Kidney epithelial cell (primary cell): ENCODE data around the gene NCKAP5. TPM values are rescaled to one million over a fixed set of nuclear protein-coding genes. Genes with fewer than 3 reads are reported as not detected.
"Not testable (repeated sequence)": the region's sequence is repeated elsewhere in the genome, so short reads cannot be mapped to it uniquely, and the experiment has no call there.

Source experiments
- DNase-seq: peaks from one replicate; pipeline ENCODE4 v3.0.0-alpha.2; 2010; ENCODE audit warnings: low read depth
- H3K27me3 ChIP-seq: 2 replicates; pipeline ENCODE4 v1.6.0; 2011; ENCODE audit warnings: low read length; ENCODE audit not compliant: control insufficient read depth, insufficient read depth
- H3K36me3 ChIP-seq: 2 replicates; pipeline ENCODE4 v1.5.1; 2011; ENCODE audit warnings: low read length; ENCODE audit not compliant: control insufficient read depth, insufficient read depth
- H3K4me3 ChIP-seq: 2 replicates; pipeline ENCODE4 v1.5.1; 2011; ENCODE audit warnings: low read depth, mild to moderate bottlenecking, control low read depth, low read length
- total RNA-seq: library from RNA; depleted of rRNA; stranded (reverse); fragments of >200 nt; gene quantifications from 2 replicates; pipeline ENCODE4 v1.2.3, GENCODE V29; 2015
- TF ChIP-seq, protein P1 (sequence below): IDR thresholded peaks from 2 replicates; pipeline ENCODE4 v1.5.1; 2011; ENCODE audit warnings: mild to moderate bottlenecking, moderate library complexity, low read length, control low read depth, inconsistent platforms; ENCODE audit not compliant: insufficient read depth, poor library complexity, severe bottlenecking

The NCKAP5 gene
- total RNA-seq, 1 donor from 2014 or later = 0.33 TPM

DNA sequence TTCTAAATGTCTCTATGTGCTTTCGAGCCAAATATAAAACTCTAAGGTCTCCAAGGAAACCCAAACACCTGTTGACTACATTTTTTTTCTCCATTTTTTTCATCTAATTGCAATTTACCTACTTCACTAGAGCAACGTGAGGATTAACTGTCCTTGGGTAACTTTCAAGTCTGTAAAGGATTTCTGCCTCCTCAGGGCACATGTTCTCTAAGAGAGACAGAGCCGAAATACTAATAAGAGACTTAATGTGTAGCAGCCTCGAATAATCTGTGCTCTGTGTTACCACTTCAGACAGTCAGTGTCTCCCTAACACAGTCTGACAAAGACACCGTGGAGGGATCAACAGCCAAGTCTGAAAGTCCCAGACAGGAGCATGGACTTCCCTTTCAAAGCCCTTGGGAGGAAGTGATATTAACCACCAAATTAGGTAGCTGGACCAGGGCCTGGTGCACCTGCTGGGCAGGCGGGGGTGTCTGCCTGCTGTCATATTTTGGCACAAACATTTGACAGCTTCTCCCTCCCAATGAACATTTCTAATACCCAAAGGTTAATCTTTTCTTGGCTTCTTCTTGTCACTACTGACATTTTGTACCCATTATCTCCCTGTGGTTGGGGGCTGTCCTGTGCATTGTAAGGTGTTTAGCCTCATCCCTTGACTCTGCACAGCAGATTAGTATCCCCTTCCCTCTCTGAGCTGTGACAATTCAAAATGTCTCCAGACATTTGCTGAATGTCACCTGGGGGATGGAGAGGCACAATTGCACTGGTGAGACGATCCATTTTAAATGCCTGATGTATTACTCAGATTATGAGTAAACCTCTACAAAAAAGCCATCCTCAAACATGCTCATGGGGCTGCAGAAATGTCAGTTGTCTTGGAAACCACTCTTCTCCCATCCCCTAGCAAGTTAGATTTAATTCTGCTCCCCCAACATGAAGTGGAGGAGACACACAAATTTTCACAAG lies 852.6 kb downstream of the NCKAP5 start:
- H3K4me3 ChIP-seq = no peak overlapping the region
- TF ChIP-seq, protein P1, sequence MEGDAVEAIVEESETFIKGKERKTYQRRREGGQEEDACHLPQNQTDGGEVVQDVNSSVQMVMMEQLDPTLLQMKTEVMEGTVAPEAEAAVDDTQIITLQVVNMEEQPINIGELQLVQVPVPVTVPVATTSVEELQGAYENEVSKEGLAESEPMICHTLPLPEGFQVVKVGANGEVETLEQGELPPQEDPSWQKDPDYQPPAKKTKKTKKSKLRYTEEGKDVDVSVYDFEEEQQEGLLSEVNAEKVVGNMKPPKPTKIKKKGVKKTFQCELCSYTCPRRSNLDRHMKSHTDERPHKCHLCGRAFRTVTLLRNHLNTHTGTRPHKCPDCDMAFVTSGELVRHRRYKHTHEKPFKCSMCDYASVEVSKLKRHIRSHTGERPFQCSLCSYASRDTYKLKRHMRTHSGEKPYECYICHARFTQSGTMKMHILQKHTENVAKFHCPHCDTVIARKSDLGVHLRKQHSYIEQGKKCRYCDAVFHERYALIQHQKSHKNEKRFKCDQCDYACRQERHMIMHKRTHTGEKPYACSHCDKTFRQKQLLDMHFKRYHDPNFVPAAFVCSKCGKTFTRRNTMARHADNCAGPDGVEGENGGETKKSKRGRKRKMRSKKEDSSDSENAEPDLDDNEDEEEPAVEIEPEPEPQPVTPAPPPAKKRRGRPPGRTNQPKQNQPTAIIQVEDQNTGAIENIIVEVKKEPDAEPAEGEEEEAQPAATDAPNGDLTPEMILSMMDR = no peak
- H3K36me3 ChIP-seq = no peaks in the 10 kb centered on the region
- H3K27me3 ChIP-seq = no peaks in the 10 kb centered on the region
- DNase-seq = no peak

DNA sequence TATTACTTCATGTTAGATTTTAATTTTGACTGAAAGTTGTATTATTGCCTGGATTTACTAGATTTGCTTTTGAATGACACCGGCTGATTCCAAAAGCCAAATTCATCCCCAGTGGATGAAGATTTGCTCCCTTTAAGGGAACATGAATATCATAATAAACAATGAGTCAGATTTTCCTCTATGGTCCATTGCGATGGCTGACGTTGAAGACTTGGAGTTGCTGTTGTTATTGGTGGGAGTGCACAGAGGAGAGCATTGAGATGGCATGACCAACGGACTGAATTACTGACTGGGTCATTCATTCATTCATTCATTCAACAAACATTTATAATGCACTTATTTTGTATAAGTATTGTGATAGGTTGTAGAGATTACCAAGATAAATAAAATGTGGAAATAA lies 864.9 kb downstream of the NCKAP5 start:
- H3K36me3 ChIP-seq = no peaks in the 10 kb centered on the region
- H3K4me3 ChIP-seq = no peak overlapping the region
- no peak for DNase-seq
- TF ChIP-seq, protein P1 = no peak
- no peaks in the 10 kb centered on the region for H3K27me3 ChIP-seq

DNA sequence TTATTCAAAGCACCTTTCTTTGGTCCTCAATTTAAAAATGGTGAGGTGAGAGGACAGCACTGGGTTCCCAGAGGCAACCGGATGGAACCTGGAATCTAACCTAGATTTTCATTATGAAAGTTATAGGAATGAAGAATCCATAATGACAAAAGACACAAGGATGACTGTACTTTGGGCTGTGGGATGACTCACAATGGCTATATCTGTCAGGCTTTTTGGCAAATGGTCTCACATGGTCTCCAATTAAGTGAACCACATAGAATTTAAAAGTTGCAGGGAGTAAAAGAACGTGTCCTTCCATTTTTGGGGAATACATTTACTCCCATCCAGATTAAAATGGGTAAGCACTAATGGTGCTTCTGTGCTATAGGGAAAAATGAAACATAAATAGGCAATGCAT lies 866.5 kb downstream of the NCKAP5 start:
- TF ChIP-seq, protein P1 = no peak
- no peak for DNase-seq
- Histone ChIP-seq H3K36me3 (no peaks in the 10 kb centered on the region), H3K4me3 (no peak overlapping the region), H3K27me3 (no peaks in the 10 kb centered on the region)

DNA sequence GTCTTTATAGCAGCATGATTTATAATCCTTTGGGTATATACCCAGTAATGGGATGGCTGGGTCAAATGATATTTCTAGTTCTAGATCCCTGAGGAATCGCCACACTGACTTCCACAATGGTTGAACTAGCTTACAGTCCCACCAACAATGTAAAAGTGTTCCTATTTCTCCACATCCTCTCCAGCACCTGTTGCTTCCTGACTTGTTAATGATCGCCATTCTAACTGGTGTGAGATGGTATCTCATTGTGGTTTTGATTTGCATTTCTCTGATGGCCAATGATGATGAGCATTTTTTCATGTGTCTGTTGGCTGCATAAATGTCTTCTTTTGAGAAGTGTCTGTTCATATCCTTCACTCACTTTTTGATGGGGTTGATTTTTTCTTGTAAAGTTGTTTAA lies 868.5 kb downstream of the NCKAP5 start:
- not testable (repeated sequence) for H3K36me3 ChIP-seq, H3K4me3 ChIP-seq, H3K27me3 ChIP-seq, DNase-seq

DNA sequence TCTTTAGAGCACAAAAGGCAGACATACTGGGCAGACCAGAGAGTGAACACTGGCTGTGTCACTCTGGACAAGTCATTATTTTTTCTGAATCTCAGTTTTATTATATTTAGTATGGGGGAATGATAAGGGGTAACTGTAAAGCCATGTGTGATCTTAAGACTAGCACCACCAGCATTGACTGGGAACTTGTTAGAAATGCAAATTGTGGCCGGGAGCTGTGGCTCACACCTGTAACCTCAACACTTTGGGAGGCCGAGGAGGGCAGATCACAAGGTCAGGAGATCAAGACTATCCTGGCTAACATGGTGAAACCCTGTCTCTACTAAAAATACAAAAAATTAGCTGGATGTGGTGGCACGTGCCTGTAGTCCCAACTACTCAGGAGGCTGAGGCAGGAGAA lies 869.9 kb downstream of the NCKAP5 start:
- H3K4me3 ChIP-seq, DNase-seq, H3K27me3 ChIP-seq, H3K36me3 ChIP-seq: not testable (repeated sequence)

DNA sequence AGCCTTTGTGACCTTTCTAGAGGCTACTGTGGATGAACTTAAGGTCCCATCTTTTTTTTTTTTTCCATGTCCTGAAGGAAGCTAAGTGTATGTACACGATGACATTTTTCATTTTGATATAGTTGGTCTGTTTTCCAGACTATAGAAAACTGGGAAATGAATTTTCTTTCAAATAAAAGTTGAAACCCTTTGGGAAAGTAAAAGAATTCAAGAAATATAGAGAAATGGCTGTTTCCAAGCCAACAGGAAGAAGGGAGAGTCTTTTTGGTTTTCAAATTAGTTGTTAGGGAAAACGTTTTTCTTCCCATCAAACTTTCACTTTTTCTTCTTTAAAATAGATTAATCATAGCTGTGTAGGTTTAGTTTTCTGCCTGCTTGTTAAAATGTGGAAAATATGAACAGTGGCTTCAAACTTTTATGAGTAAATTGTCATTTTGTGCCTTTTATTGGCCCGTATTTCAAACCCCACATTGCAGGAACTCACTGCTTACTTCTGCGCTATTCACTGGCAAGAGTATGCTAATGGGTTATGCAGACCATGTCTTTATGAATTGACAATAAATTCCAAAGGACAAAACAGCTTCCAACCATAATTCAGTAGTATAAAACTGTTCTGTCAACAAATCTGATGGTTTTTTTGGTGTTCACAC lies 870.6 kb downstream of the NCKAP5 start:
- TF ChIP-seq, protein P1 = no peak
- Histone ChIP-seq H3K4me3 (no peak overlapping the region), H3K27me3 (no peaks in the 10 kb centered on the region), H3K36me3 (no peaks in the 10 kb centered on the region)
- no peak for DNase-seq
